Astrocyte of the hippocampus (primary cell): Measurements from ENCODE around the gene EGFL7.
A peak's percentile ranks its signal among the peaks of the same experiment; 100 is the strongest.

Source experiments
- DNase-seq: peaks from one replicate; pipeline ENCODE4 v3.0.0; 2011; ENCODE audit warnings: low read depth, low spot score

Gene EGFL7

GRCh38 chr9:136662656-136663581 is at the start of gene EGFL7:
TSS of gene EGFL7 (plus strand) at chr9:136662916. CDS start at chr9:136668283, 5,367 bp downstream.
- DNase-seq = no peak

GRCh38 chr9:136613824-136614371 is 48.8 kb upstream of the EGFL7 start:
- no peak for DNase-seq

DNA sequence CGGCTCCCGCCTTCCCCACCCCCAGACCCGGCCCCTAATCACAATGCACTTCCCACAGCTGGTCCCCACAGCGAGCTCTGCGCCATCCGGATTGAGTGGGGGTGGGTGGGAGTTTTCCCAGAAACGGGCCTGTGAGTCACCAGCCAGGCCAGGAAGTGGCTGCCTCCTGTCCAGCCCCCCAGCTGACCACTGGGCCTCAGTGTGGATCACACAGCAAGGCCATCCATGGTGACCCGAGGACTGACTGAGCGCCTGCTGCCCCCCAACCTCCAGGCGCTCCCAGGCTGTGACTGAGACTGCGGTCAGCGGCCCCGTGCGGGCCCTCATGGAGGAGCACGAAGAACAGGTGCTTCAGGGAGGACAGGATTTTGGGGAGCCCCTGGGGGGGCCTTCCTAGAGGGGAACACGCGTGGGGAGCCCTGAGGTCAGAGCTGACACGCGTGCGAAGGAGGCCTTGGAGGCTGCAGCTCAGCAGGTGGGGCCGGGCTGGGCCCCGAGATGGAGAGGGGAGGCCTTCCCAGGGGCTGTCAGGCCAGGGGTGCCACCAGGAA is 48.3 kb upstream of the EGFL7 start:
- peak; percentile 85 for DNase-seq

DNA sequence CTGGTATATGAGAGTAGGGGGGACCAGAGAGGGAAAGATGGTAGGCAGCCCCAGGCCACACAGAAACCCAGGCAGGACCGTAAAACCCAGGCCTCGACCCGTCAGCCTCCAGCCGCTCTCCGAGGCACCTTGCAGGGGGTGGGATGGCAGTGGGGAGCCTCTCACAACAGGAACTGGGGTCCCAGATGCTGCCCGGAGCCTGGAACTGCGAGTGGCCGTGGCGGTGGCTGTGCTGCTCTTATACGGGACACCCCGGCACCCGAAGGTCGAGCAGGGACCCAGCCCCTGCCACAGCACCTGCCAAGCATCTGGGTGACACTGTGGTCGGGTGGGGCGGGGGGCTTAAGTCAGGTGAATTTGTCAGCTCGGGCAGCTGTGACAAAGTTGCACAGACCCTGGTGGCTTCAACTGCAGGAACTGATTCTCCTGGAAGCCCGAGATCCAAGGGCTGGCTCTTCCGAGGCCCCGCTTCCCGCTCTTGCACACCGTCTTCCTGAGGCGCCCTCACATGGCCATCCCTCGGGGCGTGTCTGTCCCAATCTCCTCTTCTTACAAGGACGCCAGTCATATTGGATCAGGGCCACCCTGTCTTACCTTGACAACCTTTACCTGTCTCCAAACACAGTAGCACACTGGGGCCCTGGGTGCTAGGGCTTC is 47.6 kb upstream of the EGFL7 start:
- no peak for DNase-seq

DNA sequence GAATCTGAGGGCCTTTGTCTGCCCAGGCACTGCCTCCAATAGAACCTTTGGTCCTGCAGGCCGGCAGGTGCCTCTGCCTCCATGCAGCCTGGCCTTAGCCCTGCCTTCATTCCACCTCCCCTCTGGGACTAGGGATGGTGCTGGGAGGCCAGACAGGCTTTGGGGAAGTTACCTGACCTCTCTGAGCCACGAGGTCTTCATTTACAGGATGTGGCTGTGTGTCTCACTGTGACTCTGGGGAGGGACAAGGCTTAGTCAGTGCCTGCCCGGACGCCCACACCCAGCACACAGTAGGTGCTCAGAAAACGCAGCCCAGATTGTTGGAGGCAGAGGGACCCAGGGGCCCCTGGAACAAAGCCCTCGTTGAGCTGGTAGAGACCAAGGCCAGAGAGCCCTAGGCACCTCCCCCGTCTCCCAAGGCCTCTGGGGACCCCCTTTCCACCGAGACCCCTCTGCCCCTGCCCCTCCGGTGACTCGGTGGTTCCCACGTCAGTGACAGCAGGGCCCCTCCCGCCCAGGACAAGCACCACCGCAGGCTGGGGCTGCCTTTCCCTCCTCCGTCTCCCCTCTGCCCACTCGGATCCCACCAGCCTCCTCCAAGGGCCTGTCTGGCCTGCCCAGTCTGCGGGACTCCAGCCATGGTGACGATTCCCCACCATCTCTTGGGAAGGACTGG is 46.9 kb upstream of the EGFL7 start:
- DNase-seq = no peak

DNA sequence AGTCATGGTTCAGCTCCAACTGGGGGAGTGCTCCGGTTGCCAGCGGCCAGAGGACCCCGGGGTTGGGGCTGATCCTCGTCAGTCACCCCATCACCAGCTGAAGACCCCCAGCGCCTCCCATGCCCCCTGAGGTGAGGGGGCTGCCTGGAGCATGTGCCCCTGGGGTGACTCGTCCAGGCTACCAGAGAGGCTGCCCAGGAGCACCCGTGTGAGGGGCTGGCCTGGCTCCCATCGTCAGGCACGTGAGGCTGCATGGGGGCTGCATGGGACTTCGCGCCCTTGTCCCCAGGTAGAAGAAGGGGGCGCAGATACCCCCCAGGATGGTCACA is 46.4 kb upstream of the EGFL7 start:
- no peak for DNase-seq

DNA sequence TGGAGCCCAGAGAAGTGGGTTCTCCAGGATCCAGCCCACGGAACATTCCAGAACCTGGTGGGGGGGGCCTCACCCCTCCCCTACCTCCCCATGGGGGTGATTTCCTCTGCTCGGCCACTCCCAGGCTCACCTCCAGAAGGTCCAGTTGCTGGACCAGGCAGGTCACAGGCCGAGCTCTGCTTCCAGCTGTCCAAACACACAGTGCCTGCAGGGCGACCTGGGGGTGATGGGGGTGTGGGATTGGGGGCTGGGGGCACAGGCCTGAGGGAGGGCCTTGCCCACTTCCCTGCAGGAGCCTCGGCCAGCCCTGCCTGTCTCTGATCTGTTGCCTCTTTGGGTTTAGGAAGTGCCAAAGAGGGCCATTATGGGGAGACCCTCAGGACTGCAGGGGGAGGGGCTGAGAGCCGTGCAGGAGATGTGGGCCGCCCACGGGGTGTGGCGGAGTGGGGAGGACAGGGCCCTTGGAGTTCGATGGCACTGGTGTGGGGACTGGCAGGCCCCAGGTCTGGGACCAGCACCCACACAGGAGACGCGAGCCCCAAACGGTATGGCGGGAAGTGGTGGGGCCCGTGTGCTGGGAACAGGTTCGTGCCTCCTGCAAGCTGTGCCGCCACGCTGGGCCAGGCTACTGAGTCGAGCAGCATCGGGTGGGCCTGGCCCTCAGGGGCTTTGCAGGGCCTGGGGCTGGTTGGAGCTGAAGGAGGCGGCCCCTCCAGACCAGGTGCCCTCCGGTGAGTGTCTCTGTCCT is 45.6 kb upstream of the EGFL7 start:
- DNase-seq = no peak

- DNase-seq = no peak
Observed at GRCh38 chr9:136617746-136618579, 44.8 kb upstream of the EGFL7 start.

DNA sequence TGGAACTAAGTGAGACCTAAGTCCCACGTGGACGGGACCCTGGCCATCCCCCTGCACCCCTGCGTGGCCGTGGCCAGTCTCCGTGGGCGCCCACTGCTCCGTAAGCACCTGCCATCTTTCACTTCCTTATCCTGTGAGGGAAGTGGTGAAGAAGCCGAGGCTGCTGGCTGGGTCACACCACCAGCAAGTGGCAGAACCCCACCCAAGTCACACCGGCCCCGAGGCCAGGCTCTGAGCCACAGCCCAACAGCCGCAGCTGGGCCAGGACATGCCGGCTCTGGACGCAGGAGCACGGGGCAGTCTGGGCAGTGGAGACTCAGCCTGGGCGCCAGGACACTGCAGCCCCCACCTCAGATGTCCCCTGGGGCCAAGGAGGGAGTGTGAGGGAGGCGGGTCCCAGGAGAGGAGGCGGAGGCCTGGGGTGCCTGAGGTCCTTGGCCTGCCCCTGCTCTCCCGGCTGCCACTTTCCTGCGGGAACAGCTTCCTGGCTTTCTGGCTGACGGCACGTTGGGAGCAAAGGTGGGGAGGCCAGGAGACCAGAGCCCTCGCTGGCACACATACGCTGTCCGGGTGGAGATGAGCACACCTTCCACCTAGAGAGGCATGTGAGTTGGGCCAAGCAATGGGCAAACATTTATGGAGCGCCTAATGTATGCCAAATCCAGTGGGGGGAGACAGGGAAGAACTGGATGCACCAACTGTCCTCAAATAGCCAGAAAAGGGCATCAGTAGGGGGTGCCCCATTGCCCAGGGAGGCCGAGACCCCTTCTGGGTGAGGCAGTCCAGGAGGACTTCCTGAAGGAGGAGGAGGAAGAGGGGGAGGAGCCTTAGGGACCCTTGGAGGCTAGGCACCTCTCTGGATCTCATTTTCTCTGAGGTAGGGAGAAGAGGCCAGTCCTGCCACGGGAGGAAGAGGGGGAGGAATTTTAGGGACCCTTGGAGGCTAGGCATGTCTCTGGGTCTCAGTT is 43.9 kb upstream of the EGFL7 start:
- no peak for DNase-seq

GRCh38 chr9:136619742-136620440 is 42.8 kb upstream of the EGFL7 start:
- no peak for DNase-seq

GRCh38 chr9:136620441-136621018 is 42.2 kb upstream of the EGFL7 start:
- no peak for DNase-seq

DNA sequence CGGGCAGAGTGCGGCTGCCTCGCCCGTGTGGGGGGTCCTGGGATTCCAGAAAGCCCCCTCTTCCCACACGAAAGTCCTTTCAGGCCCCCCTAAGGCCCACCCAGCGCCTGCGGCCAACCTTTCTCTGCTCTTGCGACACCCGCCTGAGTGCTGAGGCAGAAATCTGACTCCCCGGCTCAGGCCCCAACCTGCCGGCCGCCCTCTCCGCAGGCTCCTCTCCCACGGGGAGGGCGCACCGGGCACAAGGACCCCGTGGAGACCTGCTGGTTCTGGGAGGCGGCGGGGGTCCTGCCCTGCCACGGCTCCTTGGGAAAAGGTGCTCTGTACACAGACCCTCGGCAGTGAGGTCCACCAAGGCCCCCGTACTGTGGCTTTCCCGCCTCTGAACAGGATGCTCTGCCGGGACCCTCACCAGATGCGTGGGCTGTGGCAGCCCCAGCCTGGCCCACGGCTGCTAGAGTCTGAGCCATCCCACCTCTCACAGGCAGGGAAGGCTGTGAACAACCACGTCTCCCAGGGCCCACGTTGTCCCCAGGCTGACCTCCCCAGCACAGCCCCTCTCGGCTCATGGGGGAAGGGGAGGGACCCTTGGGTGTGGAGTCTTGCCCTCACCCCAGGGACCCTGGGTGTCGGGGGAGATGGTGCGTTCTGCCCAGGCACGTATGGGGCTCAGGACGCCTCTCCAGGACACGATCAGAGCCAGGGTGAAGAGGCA is 41.5 kb upstream of the EGFL7 start:
- no peak for DNase-seq

- DNase-seq = no peak
Observed at GRCh38 chr9:136621734-136622093, 41.0 kb upstream of the EGFL7 start.

- DNase-seq = no peak
Observed at GRCh38 chr9:136622538-136622948, 40.2 kb upstream of the EGFL7 start.

DNA sequence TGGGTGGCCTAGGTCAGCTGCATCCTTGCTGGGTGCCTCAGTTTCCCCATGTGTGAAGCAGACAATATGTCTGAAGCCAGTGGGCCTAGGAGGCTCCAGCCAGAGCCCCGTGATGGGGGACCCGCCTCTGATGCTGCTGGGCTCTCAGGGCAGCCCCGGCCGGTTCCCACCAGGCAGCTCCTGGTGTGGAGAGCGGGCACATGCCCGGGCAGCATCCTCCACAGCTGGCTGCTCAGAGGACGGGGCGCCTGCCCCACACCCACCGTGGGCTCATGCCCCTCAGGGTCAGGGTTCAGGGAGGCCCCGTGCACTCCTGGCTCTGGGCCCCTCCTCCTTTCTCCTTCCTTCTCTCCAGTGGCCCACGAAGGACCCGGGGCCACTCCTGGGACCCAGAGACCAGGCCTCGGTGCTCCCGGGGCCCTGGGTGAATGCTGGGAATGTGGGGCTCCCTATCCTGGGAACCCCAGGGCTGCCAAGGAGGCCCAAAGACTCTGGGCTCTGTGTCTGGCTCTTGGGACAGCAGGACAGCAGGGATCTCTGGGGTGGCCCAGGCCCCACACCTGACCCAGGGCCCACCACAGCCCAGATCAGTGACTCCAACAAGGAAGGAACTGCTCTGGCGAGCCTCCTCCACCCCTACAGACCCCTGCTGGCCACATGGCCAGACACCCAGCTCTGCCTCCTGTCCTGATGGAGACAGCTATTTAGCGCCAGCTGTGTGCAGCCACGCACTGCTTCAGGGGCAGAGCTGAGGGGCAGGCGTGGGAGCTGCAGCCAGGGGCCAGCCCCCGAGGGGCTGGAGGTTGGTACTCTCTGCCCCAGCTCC is 39.5 kb upstream of the EGFL7 start:
- DNase-seq = no peak

- no peak for DNase-seq
Observed at GRCh38 chr9:136623842-136624183, 38.9 kb upstream of the EGFL7 start.
